ENCODE data around the gene ATG3.

ATG3 gene

GRCh38 chr3:112508261-112508660 is 53.5 kb downstream of the ATG3 start:
- DNase-seq (ENCODE audit: low spot score) = no peak
- in situ Hi-C loops (cut with MboI; ENCODE audit: low sequenced_read_pairs, unreplicated experiment) = loop anchor here (25.0 kb wide), 1 partner anchor 171 kb away; the partner anchor contains the start of gene CD200
- TF ChIP-seq CTCF (IDR thresholded peaks at IDR 0.05; ENCODE audit: borderline replicate concordance, control extremely low read depth, extremely low read depth, insufficient read depth, missing control alignments) = no peak

GRCh38 chr3:112505907-112506306 is 55.9 kb downstream of the ATG3 start:
- DNase-seq (ENCODE audit: low spot score) = no peak
- no peak for TF ChIP-seq CTCF (IDR thresholded peaks at IDR 0.05; ENCODE audit: borderline replicate concordance, control extremely low read depth, extremely low read depth, insufficient read depth, missing control alignments)
- in situ Hi-C loops (cut with MboI; ENCODE audit: low sequenced_read_pairs, unreplicated experiment) = loop anchor here (25.0 kb wide), 1 partner anchor 169 kb away; the partner anchor contains the start of gene CD200

GRCh38 chr3:112504123-112504522 is 57.6 kb downstream of the ATG3 start:
- TF ChIP-seq CTCF (IDR thresholded peaks at IDR 0.05; ENCODE audit: borderline replicate concordance, control extremely low read depth, extremely low read depth, insufficient read depth, missing control alignments) = no peak
- in situ Hi-C loops (cut with MboI; ENCODE audit: low sequenced_read_pairs, unreplicated experiment) = loop anchor here (25.0 kb wide), 1 partner anchor 167 kb away; the partner anchor contains the start of gene CD200
- DNase-seq (ENCODE audit: low spot score) = no peak

- no peak for TF ChIP-seq CTCF (IDR thresholded peaks at IDR 0.05; ENCODE audit: borderline replicate concordance, control extremely low read depth, extremely low read depth, insufficient read depth, missing control alignments)
- in situ Hi-C loops (cut with MboI; ENCODE audit: low sequenced_read_pairs, unreplicated experiment) = loop anchor here (25.0 kb wide), 1 partner anchor 166 kb away; the partner anchor contains the start of gene CD200
- no peak for DNase-seq (ENCODE audit: low spot score)
These were observed 58.3 kb downstream of the ATG3 start for GRCh38 chr3:112503304-112503972.

- no peak for DNase-seq (ENCODE audit: low spot score)
- no peak for TF ChIP-seq CTCF (IDR thresholded peaks at IDR 0.05; ENCODE audit: borderline replicate concordance, control extremely low read depth, extremely low read depth, insufficient read depth, missing control alignments)
- in situ Hi-C loops (cut with MboI; ENCODE audit: low sequenced_read_pairs, unreplicated experiment) = loop anchor here (25.0 kb wide), 1 partner anchor 163 kb away; the partner anchor contains the start of gene CD200
These were observed 61.1 kb downstream of the ATG3 start for GRCh38 chr3:112500621-112501020.

- no peak for TF ChIP-seq CTCF (IDR thresholded peaks at IDR 0.05; ENCODE audit: borderline replicate concordance, control extremely low read depth, extremely low read depth, insufficient read depth, missing control alignments)
- in situ Hi-C loops (cut with MboI; ENCODE audit: low sequenced_read_pairs, unreplicated experiment) = loop anchor here (10.0 kb wide), 1 partner anchor 384 kb away; no protein-coding TSS in a partner anchor
- DNase-seq (ENCODE audit: low spot score) = no peak
These were observed 62.6 kb downstream of the ATG3 start, which contains the start of gene BTLA for GRCh38 chr3:112498914-112499711. TSS of gene BTLA (minus strand) at chr3:112499472. CDS start at chr3:112499358, 114 bp downstream.
